Endothelial cell of umbilical vein (primary cell): Measurements from ENCODE around the gene NPS. TPM values are rescaled to one million over a fixed set of nuclear protein-coding genes. Genes with fewer than 3 reads are reported as not detected.

Source experiments
- BruUV-seq: library from RNA; stranded (reverse); fragments of 400-500 nt; replicated peaks from 2 replicates; lab custom pipeline; 2021; lab: Mats Ljungman, UMichigan
- CTCF ChIA-PET: fragments of 300-600, 350-600 bp; sonication (Branson Sonifier 250); formaldehyde crosslinking; loops from one replicate; lab custom pipeline; 2021; ENCODE audit warnings: antibody characterized with exemption, inconsistent platforms; lab: Charles Lee
- POLR2A ChIA-PET: fragments of 300-600, 350-600 bp; sonication (Branson Sonifier 250); formaldehyde crosslinking; loops from one replicate; lab custom pipeline; 2021; ENCODE audit warnings: antibody characterized with exemption, inconsistent platforms; lab: Charles Lee
- DNase-seq: peaks from one replicate; pipeline ENCODE4 v3.0.0-alpha.2; 2011; ENCODE audit warnings: low read depth, low spot score
- FAIRE-seq: peaks from 2 replicates; lab custom pipeline; 2011; peaks lifted over from hg19 to GRCh38; lab: Jason Lieb, UNC
- H2AFZ ChIP-seq: 2 replicates; pipeline ENCODE4 v1.6.0; 2012; ENCODE audit warnings: low read depth, low read length, control low read depth, inconsistent platforms
- H3K27ac ChIP-seq: 2 replicates; pipeline ENCODE4 v1.5.1; 2011; ENCODE audit warnings: low read depth, mild to moderate bottlenecking, control low read depth, low read length, moderate library complexity; ENCODE audit not compliant: insufficient read depth
- H3K27me3 ChIP-seq, 2 experiments: 2 replicates each; pipeline versions ENCODE4 v1.6.0 to v1.6.1; 2011; ENCODE audit warnings: low read length in 2 of 2, mixed read lengths in 1 of 2; ENCODE audit not compliant: control insufficient read depth in 2 of 2, insufficient read depth in 2 of 2
- H3K36me3 ChIP-seq, 2 experiments: 2 replicates in 1 of 2; 3 replicates in 1 of 2; pipeline ENCODE4 v1.5.1; 2011; ENCODE audit warnings: low read length in 2 of 2, mild to moderate bottlenecking in 1 of 2, moderate library complexity in 1 of 2; ENCODE audit not compliant: control insufficient read depth in 2 of 2, insufficient read depth in 2 of 2; ENCODE audit errors: extremely low read depth in 1 of 2
- H3K4me1 ChIP-seq: 3 replicates; pipeline ENCODE4 v1.5.1; 2011; ENCODE audit warnings: mild to moderate bottlenecking, low read length; ENCODE audit not compliant: control insufficient read depth, insufficient read depth; ENCODE audit errors: extremely low read depth
- H3K4me2 ChIP-seq: 2 replicates; pipeline ENCODE4 v1.6.1; 2011; ENCODE audit warnings: low read length, control low read depth, mixed read lengths; ENCODE audit not compliant: insufficient read depth
- H3K4me3 ChIP-seq, 3 experiments: fragments of 200-600 bp in 1 of 3; sonication (generic), shearing (Covaris generic) in 1 of 3; replicated peaks in 1 of 3; 2 replicates each; pipeline ENCODE4 v1.5.1; 2011 to 2016; ENCODE audit warnings: control low read depth in 3 of 3, low read length in 3 of 3, mild to moderate bottlenecking in 2 of 3, inconsistent platforms in 1 of 3, low read depth in 1 of 3, moderate library complexity in 1 of 3; ENCODE audit not compliant: insufficient read depth in 1 of 3
- H3K79me2 ChIP-seq: 2 replicates; pipeline ENCODE4 v1.6.0; 2012; ENCODE audit warnings: low read length, inconsistent platforms; ENCODE audit not compliant: control insufficient read depth, insufficient read depth
- H3K9ac ChIP-seq: replicated peaks from 2 replicates; pipeline ENCODE3; 2011; ENCODE audit warnings: low read length, control low read depth; ENCODE audit not compliant: insufficient read depth; ENCODE audit errors: extremely low read depth
- H3K9me1 ChIP-seq: replicated peaks from 3 replicates; pipeline ENCODE4 v1.6.0; 2011; ENCODE audit warnings: mild to moderate bottlenecking, low read length; ENCODE audit not compliant: control insufficient read depth, insufficient read depth; ENCODE audit errors: extremely low read depth
- H3K9me3 ChIP-seq: replicated peaks from 2 replicates; pipeline ENCODE4 v1.5.1; 2012; ENCODE audit warnings: low read length, inconsistent platforms; ENCODE audit not compliant: control insufficient read depth, insufficient read depth
- H4K20me1 ChIP-seq: replicated peaks from 2 replicates; pipeline ENCODE3; 2011; ENCODE audit warnings: mild to moderate bottlenecking, low read length; ENCODE audit not compliant: control insufficient read depth, insufficient read depth; ENCODE audit errors: extremely low read depth
- EZH2 ChIP-seq: IDR thresholded peaks from 2 replicates; pipeline ENCODE4 v1.6.1; 2012; ENCODE audit warnings: borderline replicate concordance, low read depth, mild to moderate bottlenecking, moderate library complexity, low read length, inconsistent platforms; ENCODE audit not compliant: severe bottlenecking
- FOS ChIP-seq: IDR thresholded peaks from 2 replicates; pipeline ENCODE4 v1.6.1; 2011; ENCODE audit warnings: mild to moderate bottlenecking, low read length, moderate library complexity, borderline replicate concordance; ENCODE audit not compliant: insufficient read depth
- POLR2A ChIP-seq: IDR thresholded peaks from 2 replicates; pipeline ENCODE4 v1.6.1; 2012; ENCODE audit warnings: low read depth, mild to moderate bottlenecking, control low read depth, low read length
- dilution Hi-C: fragments of 300-500 bp; cut with MboI; formaldehyde crosslinking; loops from one replicate; pipeline ENCODE4 v1.15.0; 2019; ENCODE audit warnings: low sequenced_read_pairs; ENCODE audit not compliant: extremely low pct_ligation_motif_present
- intact Hi-C: fragments of 100-400 bp; cut with micrococcal nuclease; formaldehyde crosslinking; loops from one replicate; pipeline ENCODE4 v1.10.0; 2022
- polyA plus RNA-seq, 4 experiments: library from polyadenylated mRNA; depleted of rRNA in 3 of 4; stranded (reverse) in 3 of 4; unstranded in 1 of 4; fragments of >200 nt; gene quantifications; 2 replicates each; pipeline versions ENCODE4 v1.2.1 to v1.2.3, GENCODE V29; 2011 to 2012; ENCODE audit warnings: missing spikeins in 1 of 4
- total RNA-seq: library from RNA; stranded (reverse); gene quantifications from 2 replicates; pipeline ENCODE4 v1.2.3, GENCODE V29; 2021
- TF ChIP-seq, protein P1 (sequence below), 2 donors: IDR thresholded peaks; 1 replicate in 1 of 2; 2 replicates in 1 of 2; pipeline ENCODE4 v1.5.1; 2011; ENCODE audit warnings: low read length in 2 of 2, mild to moderate bottlenecking in 2 of 2, moderate library complexity in 2 of 2, control low read depth in 1 of 2, inconsistent platforms in 1 of 2, low read depth in 1 of 2; ENCODE audit not compliant: insufficient read depth in 1 of 2; ENCODE audit errors: extremely low read depth in 1 of 2
- TF ChIP-seq, protein P2 (sequence below): IDR thresholded peaks from 2 replicates; pipeline ENCODE4 v1.6.1; 2011; ENCODE audit not compliant: insufficient read depth, insufficient read length

NPS gene
- total and polyA plus RNA-seq, 2 donors (not counting 3 experiments of a cell fraction or from before 2014, with no cell fraction given) = not detected

DNA sequence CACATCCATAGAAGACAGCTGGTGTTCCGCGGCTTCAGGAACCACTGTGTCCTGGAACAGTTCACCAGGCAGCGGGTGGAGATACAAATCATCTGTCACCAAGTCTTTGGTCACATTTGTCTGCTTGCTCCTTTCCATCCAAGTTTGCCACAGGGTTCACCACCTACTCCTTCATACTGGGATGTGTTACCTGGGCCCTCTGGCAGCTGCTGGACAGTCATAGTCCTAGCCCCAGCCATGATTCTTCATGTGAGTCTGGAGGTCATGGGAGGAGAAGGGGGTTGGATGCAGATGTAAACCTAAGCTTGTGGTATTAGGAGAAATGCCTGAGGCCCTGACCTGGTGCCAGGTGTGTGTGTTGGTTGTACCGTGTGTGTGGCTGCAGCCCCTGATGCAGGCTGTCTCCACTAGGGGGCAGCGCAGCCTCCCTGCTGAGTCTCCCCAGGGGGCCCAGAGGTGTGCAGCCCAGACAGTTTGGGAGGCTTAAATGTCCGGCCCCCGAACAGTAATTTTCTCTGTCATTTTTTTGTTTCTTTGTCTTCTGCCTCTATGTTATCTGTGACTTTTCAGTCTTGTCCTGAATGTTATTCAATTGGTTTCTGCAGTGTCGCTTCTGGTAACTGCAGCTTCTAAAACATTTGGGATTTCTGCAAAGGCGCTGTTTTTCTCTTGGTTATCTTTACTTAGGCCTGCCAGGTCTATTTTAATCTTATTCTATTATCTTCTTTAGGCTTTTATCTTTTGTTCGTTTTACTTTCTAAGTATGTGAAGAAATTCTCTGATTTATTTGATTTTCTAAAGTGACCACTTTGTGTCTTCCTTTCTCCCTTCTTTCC lies 14.8 kb downstream of the NPS start:
- no peak overlapping the region for H3K27ac ChIP-seq
- intact Hi-C loops (loop anchor here (1.0 to 2.0 kb wide), 2 partner anchors 131 to 290 kb away; no protein-coding TSS in a partner anchor), dilution Hi-C loops (no loop called here)
- POLR2A ChIA-PET = no interaction called here
- CTCF ChIA-PET = interaction anchor here (1.0 to 2.0 kb wide), 2 partner anchors 288 to 291 kb away, joined by 4 to 14 read pairs; no protein-coding TSS in a partner anchor
- no peaks in the 10 kb centered on the region for H3K27me3 ChIP-seq
- no peak overlapping the region for H3K9ac ChIP-seq
- no peak overlapping the region for H3K4me3 ChIP-seq
- DNase-seq = no peak
- no peak overlapping the region for H3K4me2 ChIP-seq
- H3K79me2 ChIP-seq = no peaks in the 10 kb centered on the region
- TF ChIP-seq POLR2A = no peak
- TF ChIP-seq, protein P1, sequence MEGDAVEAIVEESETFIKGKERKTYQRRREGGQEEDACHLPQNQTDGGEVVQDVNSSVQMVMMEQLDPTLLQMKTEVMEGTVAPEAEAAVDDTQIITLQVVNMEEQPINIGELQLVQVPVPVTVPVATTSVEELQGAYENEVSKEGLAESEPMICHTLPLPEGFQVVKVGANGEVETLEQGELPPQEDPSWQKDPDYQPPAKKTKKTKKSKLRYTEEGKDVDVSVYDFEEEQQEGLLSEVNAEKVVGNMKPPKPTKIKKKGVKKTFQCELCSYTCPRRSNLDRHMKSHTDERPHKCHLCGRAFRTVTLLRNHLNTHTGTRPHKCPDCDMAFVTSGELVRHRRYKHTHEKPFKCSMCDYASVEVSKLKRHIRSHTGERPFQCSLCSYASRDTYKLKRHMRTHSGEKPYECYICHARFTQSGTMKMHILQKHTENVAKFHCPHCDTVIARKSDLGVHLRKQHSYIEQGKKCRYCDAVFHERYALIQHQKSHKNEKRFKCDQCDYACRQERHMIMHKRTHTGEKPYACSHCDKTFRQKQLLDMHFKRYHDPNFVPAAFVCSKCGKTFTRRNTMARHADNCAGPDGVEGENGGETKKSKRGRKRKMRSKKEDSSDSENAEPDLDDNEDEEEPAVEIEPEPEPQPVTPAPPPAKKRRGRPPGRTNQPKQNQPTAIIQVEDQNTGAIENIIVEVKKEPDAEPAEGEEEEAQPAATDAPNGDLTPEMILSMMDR (IDR thresholded peaks at IDR 0.05; ENCODE audit: extremely low read depth in 1 of 2, insufficient read depth in 1 of 2, low read depth in 1 of 2, low read length in 2 of 2) = peak; percentile 69 to 73
- TF ChIP-seq, protein P2, sequence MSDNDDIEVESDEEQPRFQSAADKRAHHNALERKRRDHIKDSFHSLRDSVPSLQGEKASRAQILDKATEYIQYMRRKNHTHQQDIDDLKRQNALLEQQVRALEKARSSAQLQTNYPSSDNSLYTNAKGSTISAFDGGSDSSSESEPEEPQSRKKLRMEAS = no peak
- no peaks in the 10 kb centered on the region for H4K20me1 ChIP-seq
- BruUV-seq = no TSS peak
- no peaks in the 10 kb centered on the region for H3K9me3 ChIP-seq
- no peaks in the 10 kb centered on the region for H3K4me1 ChIP-seq
- FAIRE-seq = no peak
- no peaks in the 10 kb centered on the region for H3K36me3 ChIP-seq
- no peaks in the 10 kb centered on the region for H3K9me1 ChIP-seq
- no peak overlapping the region for H2AFZ ChIP-seq

DNA sequence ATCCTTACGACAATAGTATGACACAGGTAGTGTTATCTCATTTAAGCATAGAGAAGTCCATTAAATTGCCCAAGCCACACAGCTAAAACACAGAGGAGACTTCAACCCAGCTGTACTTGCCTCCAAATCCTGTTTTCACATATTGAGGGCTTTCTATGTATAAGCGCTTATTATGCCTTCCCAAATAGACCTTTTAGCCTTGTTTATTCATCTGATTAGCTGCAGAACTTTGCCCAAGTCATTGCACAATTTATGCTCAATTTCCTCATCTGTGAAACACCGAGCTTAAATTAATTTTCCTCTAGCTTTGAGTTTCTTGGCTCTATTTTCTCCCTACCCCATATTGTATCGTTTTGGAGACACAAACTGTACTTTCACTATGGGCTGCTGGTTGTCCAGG lies 15.5 kb downstream of the NPS start:
- H3K9me1 ChIP-seq = no peaks in the 10 kb centered on the region
- H3K27ac ChIP-seq = no peak overlapping the region
- ChIA-PET POLR2A (no interaction called here), CTCF (interaction anchor here (1.0 to 2.0 kb wide), 3 partner anchors 288 to 505 kb away, joined by 3 to 14 read pairs (median 4); no protein-coding TSS in a partner anchor)
- no peak for TF ChIP-seq EZH2
- TF ChIP-seq, protein P2 = no peak
- no peak for TF ChIP-seq FOS
- H3K4me3 ChIP-seq = no peak overlapping the region
- no peak overlapping the region for H2AFZ ChIP-seq
- H3K36me3 ChIP-seq = no peaks in the 10 kb centered on the region
- no TSS peak for BruUV-seq
- FAIRE-seq (no peak), DNase-seq (no peak)
- intact Hi-C loops (loop anchor here (1.0 to 2.0 kb wide), 2 partner anchors 130 to 290 kb away; no protein-coding TSS in a partner anchor), dilution Hi-C loops (no loop called here)
- H3K27me3 ChIP-seq = no peaks in the 10 kb centered on the region
- H3K4me2 ChIP-seq = no peak overlapping the region
- H3K4me1 ChIP-seq = no peaks in the 10 kb centered on the region
- H3K9ac ChIP-seq = no peak overlapping the region
- no peaks in the 10 kb centered on the region for H3K79me2 ChIP-seq
- H4K20me1 ChIP-seq = no peaks in the 10 kb centered on the region
- no peaks in the 10 kb centered on the region for H3K9me3 ChIP-seq
